HEK293 (cell line): ENCODE results near the gene MED25.

ENCODE experiments used
- BCL11B ChIP-seq: fragments of 450-650 bp; formaldehyde crosslinking; IDR thresholded peaks from 2 replicates; pipeline ENCODE4 v1.5.1; 2016; ENCODE audit warnings: low read depth, missing biosample characterization, missing genetic modification characterization
- HIC1 ChIP-seq: fragments of 450-650 bp; formaldehyde crosslinking; IDR thresholded peaks from 2 replicates; pipeline ENCODE4 v1.5.1; 2016; ENCODE audit warnings: missing biosample characterization, missing genetic modification characterization
- KLF16 ChIP-seq: fragments of 450-650 bp; formaldehyde crosslinking; IDR thresholded peaks from 2 replicates; pipeline ENCODE4 v1.5.1; 2017; ENCODE audit warnings: missing biosample characterization, missing genetic modification characterization
- KLF9 ChIP-seq: fragments of 450-650 bp; formaldehyde crosslinking; IDR thresholded peaks from 2 replicates; pipeline ENCODE4 v1.5.1; 2016; ENCODE audit warnings: missing biosample characterization, missing genetic modification characterization, low read depth
- MZF1 ChIP-seq: fragments of 450-650 bp; formaldehyde crosslinking; IDR thresholded peaks from 2 replicates; pipeline ENCODE4 v1.5.1; 2017; ENCODE audit warnings: missing biosample characterization, missing genetic modification characterization, borderline replicate concordance
- SALL2 ChIP-seq: fragments of 450-650 bp; formaldehyde crosslinking; IDR thresholded peaks from 2 replicates; pipeline ENCODE4 v1.5.0; 2017; ENCODE audit warnings: missing biosample characterization, mild to moderate bottlenecking, missing genetic modification characterization, borderline replicate concordance
- TCF7L2 ChIP-seq: IDR thresholded peaks from 2 replicates; pipeline ENCODE4 v1.6.1; 2011; ENCODE audit warnings: low read depth, mild to moderate bottlenecking, inconsistent platforms, low read length, moderate library complexity, borderline replicate concordance
- ZBTB7A ChIP-seq: fragments of 450-650 bp; formaldehyde crosslinking; IDR thresholded peaks from 2 replicates; pipeline ENCODE4 v1.5.1; 2016; ENCODE audit warnings: low read depth, missing biosample characterization, missing genetic modification characterization
- ZFHX2 ChIP-seq: fragments of 450-650 bp; formaldehyde crosslinking; conservative IDR thresholded peaks from 2 replicates; pipeline ENCODE4 v1.5.1; 2016; ENCODE audit warnings: missing biosample characterization, missing genetic modification characterization
- ZNF114 ChIP-seq: fragments of 450-650 bp; formaldehyde crosslinking; IDR thresholded peaks from 2 replicates; pipeline ENCODE4 v1.5.0; 2017; ENCODE audit warnings: missing biosample characterization, missing genetic modification characterization
- ZNF148 ChIP-seq: fragments of 450-650 bp; formaldehyde crosslinking; IDR thresholded peaks from 2 replicates; pipeline ENCODE4 v1.5.0; 2017; ENCODE audit warnings: missing biosample characterization, missing genetic modification characterization, borderline replicate concordance
- ZNF155 ChIP-seq: fragments of 450-650 bp; formaldehyde crosslinking; IDR thresholded peaks from 2 replicates; pipeline ENCODE4 v1.5.1; 2016; ENCODE audit warnings: missing biosample characterization, missing genetic modification characterization
- ZNF16 ChIP-seq: fragments of 450-650 bp; formaldehyde crosslinking; IDR thresholded peaks from 2 replicates; pipeline ENCODE4 v1.5.1; 2016; ENCODE audit warnings: low read depth, missing biosample characterization, missing genetic modification characterization
- ZNF184 ChIP-seq: fragments of 450-650 bp; IDR thresholded peaks from 2 replicates; pipeline ENCODE4 v1.5.1; 2018; ENCODE audit warnings: missing biosample characterization, mild to moderate bottlenecking, missing genetic modification characterization
- ZNF19 ChIP-seq: fragments of 450-650 bp; formaldehyde crosslinking; IDR thresholded peaks from 2 replicates; pipeline ENCODE4; 2016; ENCODE audit warnings: missing biosample characterization, missing genetic modification characterization, low read depth
- ZNF214 ChIP-seq: fragments of 450-650 bp; formaldehyde crosslinking; IDR thresholded peaks from 2 replicates; pipeline ENCODE4 v1.5.1; 2017; ENCODE audit warnings: missing biosample characterization, mild to moderate bottlenecking, missing genetic modification characterization, borderline replicate concordance
- ZNF23 ChIP-seq: fragments of 450-650 bp; formaldehyde crosslinking; IDR thresholded peaks from 2 replicates; pipeline ENCODE4 v1.5.1; 2016; ENCODE audit warnings: missing biosample characterization, missing genetic modification characterization, borderline replicate concordance
- ZNF248 ChIP-seq: fragments of 450-650 bp; formaldehyde crosslinking; IDR thresholded peaks from 2 replicates; pipeline ENCODE4 v1.5.1; 2017; ENCODE audit warnings: missing biosample characterization, missing genetic modification characterization
- ZNF350 ChIP-seq: fragments of 450-650 bp; formaldehyde crosslinking; IDR thresholded peaks from 2 replicates; pipeline ENCODE4 v1.5.0; 2017; ENCODE audit warnings: missing biosample characterization, mild to moderate bottlenecking, missing genetic modification characterization
- ZNF354C ChIP-seq: fragments of 450-650 bp; formaldehyde crosslinking; IDR thresholded peaks from 2 replicates; pipeline ENCODE4 v1.5.1; 2016; ENCODE audit warnings: missing biosample characterization, missing genetic modification characterization, low read depth, borderline replicate concordance
- ZNF398 ChIP-seq: fragments of 450-650 bp; formaldehyde crosslinking; IDR thresholded peaks from 2 replicates; pipeline ENCODE4 v1.5.1; 2017; ENCODE audit warnings: missing biosample characterization, missing genetic modification characterization
- ZNF404 ChIP-seq: fragments of 450-650 bp; formaldehyde crosslinking; IDR thresholded peaks from 2 replicates; pipeline ENCODE4 v1.5.1; 2017; ENCODE audit warnings: missing biosample characterization, missing genetic modification characterization
- ZNF510 ChIP-seq: fragments of 450-650 bp; formaldehyde crosslinking; IDR thresholded peaks from 2 replicates; pipeline ENCODE4 v1.5.1; 2018; ENCODE audit warnings: mild to moderate bottlenecking, missing genetic modification characterization, missing biosample characterization; ENCODE audit not compliant: insufficient replicate concordance
- ZNF530 ChIP-seq: fragments of 450-650 bp; formaldehyde crosslinking; IDR thresholded peaks from 2 replicates; pipeline ENCODE4 v1.5.1; 2016; ENCODE audit warnings: low read depth, missing biosample characterization, missing genetic modification characterization
- ZNF560 ChIP-seq: fragments of 450-650 bp; formaldehyde crosslinking; IDR thresholded peaks from 2 replicates; pipeline ENCODE4 v1.5.1; 2017; ENCODE audit warnings: missing biosample characterization, missing genetic modification characterization, borderline replicate concordance
- ZNF596 ChIP-seq: fragments of 450-650 bp; IDR thresholded peaks from 2 replicates; pipeline ENCODE4 v1.5.0; 2018; ENCODE audit warnings: missing biosample characterization, mild to moderate bottlenecking, missing genetic modification characterization, moderate library complexity
- ZNF610 ChIP-seq: fragments of 450-650 bp; formaldehyde crosslinking; IDR thresholded peaks from 2 replicates; pipeline ENCODE4 v1.5.1; 2016; ENCODE audit warnings: missing biosample characterization, missing genetic modification characterization, borderline replicate concordance
- ZNF624 ChIP-seq: fragments of 450-650 bp; formaldehyde crosslinking; IDR thresholded peaks from 2 replicates; pipeline ENCODE4 v1.5.1; 2017; ENCODE audit warnings: missing biosample characterization, missing genetic modification characterization
- ZNF626 ChIP-seq: fragments of 450-650 bp; sonication (Bioruptor Pico); formaldehyde crosslinking; IDR thresholded peaks from 2 replicates; pipeline ENCODE4 v1.5.1; 2018; ENCODE audit warnings: missing biosample characterization, missing genetic modification characterization, inconsistent platforms
- ZNF660 ChIP-seq: fragments of 450-650 bp; IDR thresholded peaks from 2 replicates; pipeline ENCODE4 v1.5.1; 2018; ENCODE audit warnings: missing biosample characterization, mild to moderate bottlenecking, missing genetic modification characterization
- ZNF776 ChIP-seq: fragments of 450-650 bp; formaldehyde crosslinking; IDR thresholded peaks from 2 replicates; pipeline ENCODE4 v1.5.0; 2017; ENCODE audit warnings: missing biosample characterization, missing genetic modification characterization, borderline replicate concordance
- ZSCAN5A ChIP-seq: fragments of 450-650 bp; formaldehyde crosslinking; IDR thresholded peaks from 2 replicates; pipeline ENCODE4 v1.5.1; 2016; ENCODE audit warnings: missing biosample characterization, missing genetic modification characterization

The MED25 gene

GRCh38 chr19:49877879-49878743 lies 60.0 kb downstream of the MED25 start (continued):
- TF ChIP-seq SALL2 (tag by site-specific recombination): no peak
- TF ChIP-seq ZNF510 (tag by site-specific recombination): no peak
- TF ChIP-seq ZSCAN5A (tag by site-specific recombination): no peak
- no peak for TF ChIP-seq KLF16 (tag by site-specific recombination)
- no peak for TF ChIP-seq ZNF610
- TF ChIP-seq ZNF148 (tag by site-specific recombination): no peak
- TF ChIP-seq ZNF596 (tag by site-specific recombination): no peak
- no peak for TF ChIP-seq ZNF560 (tag by site-specific recombination)
- TF ChIP-seq KLF9 (tag by site-specific recombination): peak; percentile 63; the same call in 1 of the 2 replicates
- no peak for TF ChIP-seq ZNF626 (tag by site-specific recombination)
- no peak for TF ChIP-seq ZNF350
- no peak for TF ChIP-seq ZNF19 (tag by site-specific recombination)
- TF ChIP-seq ZNF624 (tag by site-specific recombination): no peak
- TF ChIP-seq ZNF16: no peak
- no peak for TF ChIP-seq ZNF248
- no peak for TF ChIP-seq ZNF214 (tag by site-specific recombination)
- peak; percentile 32; the same call in 1 of the 2 replicates for TF ChIP-seq ZFHX2 (tag by site-specific recombination)
- TF ChIP-seq ZNF398 (tag by site-specific recombination): 0 out of 2 replicates have a peak, but pooled peaks have one; percentile 17
- no peak for TF ChIP-seq ZNF776 (tag by site-specific recombination)
- no peak for TF ChIP-seq ZNF530 (tag by site-specific recombination)
- no peak for TF ChIP-seq ZNF23 (tag by site-specific recombination)
- TF ChIP-seq MZF1 (tag by site-specific recombination): no peak; the same call in 1 of the 2 replicates
- TF ChIP-seq ZNF660 (tag by site-specific recombination): no peak; the same call in 1 of the 2 replicates
- TF ChIP-seq TCF7L2: no peak
- no peak for TF ChIP-seq ZNF114 (tag by site-specific recombination)
- TF ChIP-seq HIC1 (tag by site-specific recombination): no peak
- no peak for TF ChIP-seq ZNF354C (tag by site-specific recombination)
- no peak for TF ChIP-seq ZNF184 (tag by site-specific recombination)
- TF ChIP-seq ZNF404: no peak
- TF ChIP-seq ZBTB7A: peak; percentile 40; the same call in 1 of the 2 replicates
- no peak for TF ChIP-seq BCL11B
- TF ChIP-seq ZNF155 (tag by site-specific recombination): no peak
